HepG2 (cell line): Measurements from ENCODE around the gene ARFGAP1. TPM values are rescaled to one million over a fixed set of nuclear protein-coding genes. Genes with fewer than 3 reads are reported as not detected.

Experiments used
- CBX1 ChIP-seq: IDR thresholded peaks from one replicate; pipeline ENCODE4 v1.6.1; 2016; ENCODE audit warnings: antibody characterized with exemption, low read depth
- CEBPG ChIP-seq: IDR thresholded peaks from 2 replicates; pipeline ENCODE4 v1.6.1; 2016
- CENPT ChIP-seq: sonication (generic); formaldehyde crosslinking; IDR thresholded peaks from 2 replicates; pipeline ENCODE4 v1.8.0; 2022; ENCODE audit warnings: low read depth, mild to moderate bottlenecking, moderate library complexity, missing genetic modification reagents
- ETV6 ChIP-seq: sonication (generic); formaldehyde crosslinking; conservative IDR thresholded peaks from 2 replicates; pipeline ENCODE4 v1.4.0; 2020; ENCODE audit warnings: missing genetic modification reagents
- HNRNPK ChIP-seq: fragments of 200-400 bp; formaldehyde crosslinking; IDR thresholded peaks from 2 replicates; pipeline ENCODE4 v1.6.1; 2018; ENCODE audit warnings: low read length, low read depth, moderate library complexity, mild to moderate bottlenecking; ENCODE audit not compliant: poor library complexity, severe bottlenecking
- KAT7 ChIP-seq: IDR thresholded peaks from 2 replicates; pipeline ENCODE4 v1.6.1; 2018; ENCODE audit warnings: borderline replicate concordance, missing compliant biosample characterization
- KLF11 ChIP-seq: IDR thresholded peaks from 2 replicates; pipeline ENCODE4 v1.6.1; 2016; ENCODE audit warnings: missing compliant biosample characterization
- MEIS1 ChIP-seq: sonication (generic); formaldehyde crosslinking; IDR thresholded peaks from 2 replicates; pipeline ENCODE4 v1.9.0; 2021; ENCODE audit warnings: mild to moderate bottlenecking, missing genetic modification reagents, moderate library complexity, borderline replicate concordance
- NR2F1 ChIP-seq, 2 experiments: fragments of 450-650 bp in 1 of 2; formaldehyde crosslinking in 1 of 2; IDR thresholded peaks; 2 replicates each; pipeline versions ENCODE4 v1.5.0 to v1.6.1; 2016 to 2020; ENCODE audit warnings: mild to moderate bottlenecking in 1 of 2, missing compliant biosample characterization in 1 of 2, missing genetic modification reagents in 1 of 2, moderate library complexity in 1 of 2
- PITX1 ChIP-seq: sonication (generic); formaldehyde crosslinking; IDR thresholded peaks from 2 replicates; pipeline ENCODE4 v1.5.1; 2020; ENCODE audit warnings: mild to moderate bottlenecking, missing genetic modification reagents
- SMAD3 ChIP-seq: sonication (generic); formaldehyde crosslinking; IDR thresholded peaks from 2 replicates; pipeline ENCODE4 v1.4.0; 2020; ENCODE audit warnings: missing genetic modification reagents
- TAF1 ChIP-seq: sonication (generic); formaldehyde crosslinking; IDR thresholded peaks from 2 replicates; pipeline ENCODE4 v1.4.0; 2020; ENCODE audit warnings: missing genetic modification reagents
- ZNF605 ChIP-seq: sonication (generic); formaldehyde crosslinking; IDR thresholded peaks from 2 replicates; pipeline ENCODE4 v1.8.0; 2022; ENCODE audit warnings: mild to moderate bottlenecking, missing genetic modification reagents
- ZNF747 ChIP-seq: sonication (generic); formaldehyde crosslinking; IDR thresholded peaks from 2 replicates; pipeline ENCODE4 v1.8.1; 2023; ENCODE audit warnings: missing genetic modification reagents, mild to moderate bottlenecking, borderline replicate concordance
- ZZZ3 ChIP-seq: sonication (generic); formaldehyde crosslinking; IDR thresholded peaks from 2 replicates; pipeline ENCODE4 v1.4.0; 2020; ENCODE audit warnings: missing genetic modification reagents, mild to moderate bottlenecking, borderline replicate concordance
- polyA plus RNA-seq, 8 experiments: library from polyadenylated mRNA; depleted of rRNA in 3 of 8; stranded (reverse) in 7 of 8; unstranded in 1 of 8; fragments of >200 nt; fragmentation: Illumina TruSeq in 4 of 8; extraction: Trizol in 4 of 8; gene quantifications; 2 replicates each; pipeline versions ENCODE4 v1.2.1 to v1.2.3, GENCODE V29; 2011 to 2016; ENCODE audit warnings: low read depth in 4 of 8, missing spikeins in 1 of 8, mixed read lengths in 1 of 8; ENCODE audit not compliant: insufficient read depth in 1 of 8
- total RNA-seq, 5 experiments: library from RNA; depleted of rRNA; stranded (reverse); fragments of >200 nt; fragmentation: Illumina TruSeq; extraction: Trizol; gene quantifications; 2 replicates each; pipeline ENCODE4 v1.2.3, GENCODE V29; 2016; ENCODE audit warnings: low read depth in 1 of 5
- TF ChIP-seq, protein P1 (sequence below): sonication (generic); formaldehyde crosslinking; IDR thresholded peaks from 2 replicates; pipeline ENCODE4 v1.5.0; 2020; ENCODE audit warnings: missing genetic modification reagents, mild to moderate bottlenecking, borderline replicate concordance
- TF ChIP-seq, protein P2 (sequence below): sonication (generic); formaldehyde crosslinking; IDR thresholded peaks from 2 replicates; pipeline ENCODE4 v1.4.0; 2020; ENCODE audit warnings: missing genetic modification reagents, borderline replicate concordance
- TF ChIP-seq, protein P3 (sequence below): sonication (generic); formaldehyde crosslinking; IDR thresholded peaks from 2 replicates; pipeline ENCODE4 v1.4.0; 2020; ENCODE audit warnings: low read depth, mild to moderate bottlenecking, missing genetic modification reagents

The ARFGAP1 gene
- total and polyA plus RNA-seq, 2 of the 13 experiments (the other 11 are each of a cell fraction or from before 2014, with no cell fraction given) = 132 TPM

DNA sequence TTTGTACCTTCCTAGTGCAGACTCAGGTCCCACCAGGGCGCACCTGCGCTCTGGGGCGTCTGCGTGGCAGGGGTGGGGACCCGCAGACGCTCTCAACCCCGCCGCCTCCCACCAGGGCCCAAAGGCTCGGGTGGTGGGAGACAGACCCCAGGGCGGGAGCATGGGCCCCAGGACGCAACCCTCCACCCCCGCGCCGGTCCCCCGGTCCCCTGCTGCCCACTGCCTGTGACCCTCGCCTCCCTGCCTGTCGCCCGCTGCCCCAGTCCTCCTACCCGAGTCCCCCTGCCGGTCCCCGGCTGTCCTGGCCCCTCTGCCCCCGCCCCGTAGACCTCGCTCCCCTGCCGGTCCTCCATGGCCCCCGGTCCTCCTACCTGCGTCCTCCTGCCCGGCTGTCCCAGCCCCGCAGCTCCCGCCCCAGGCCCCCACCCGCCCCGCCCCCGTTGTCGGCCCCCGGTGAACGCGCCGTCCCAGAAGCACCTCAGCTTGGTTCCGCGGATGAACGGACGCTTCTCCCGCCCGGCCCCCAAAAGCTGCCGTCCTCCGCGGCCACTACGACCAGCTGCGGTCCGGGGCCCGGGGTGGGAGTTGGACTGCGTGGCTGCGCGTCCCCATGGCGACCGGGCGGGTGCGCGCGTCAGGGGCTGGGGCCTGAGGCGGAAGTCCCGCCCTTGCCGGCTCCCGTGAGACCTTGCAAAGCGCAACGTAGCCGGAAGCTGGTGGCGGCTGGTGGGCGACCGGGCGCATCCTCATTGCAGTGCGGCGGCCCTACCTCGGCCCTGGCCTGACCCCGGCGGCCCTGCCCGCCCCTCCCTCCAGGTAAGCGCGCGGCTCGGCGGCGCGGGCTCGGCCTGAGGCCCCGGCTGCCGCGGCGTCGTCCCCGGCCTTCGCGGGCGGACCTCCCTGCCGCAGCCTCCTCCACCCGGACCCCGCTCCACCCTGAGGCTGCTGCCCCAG, at the start of gene ARFGAP1 (continued):
- TF ChIP-seq, protein P1, sequence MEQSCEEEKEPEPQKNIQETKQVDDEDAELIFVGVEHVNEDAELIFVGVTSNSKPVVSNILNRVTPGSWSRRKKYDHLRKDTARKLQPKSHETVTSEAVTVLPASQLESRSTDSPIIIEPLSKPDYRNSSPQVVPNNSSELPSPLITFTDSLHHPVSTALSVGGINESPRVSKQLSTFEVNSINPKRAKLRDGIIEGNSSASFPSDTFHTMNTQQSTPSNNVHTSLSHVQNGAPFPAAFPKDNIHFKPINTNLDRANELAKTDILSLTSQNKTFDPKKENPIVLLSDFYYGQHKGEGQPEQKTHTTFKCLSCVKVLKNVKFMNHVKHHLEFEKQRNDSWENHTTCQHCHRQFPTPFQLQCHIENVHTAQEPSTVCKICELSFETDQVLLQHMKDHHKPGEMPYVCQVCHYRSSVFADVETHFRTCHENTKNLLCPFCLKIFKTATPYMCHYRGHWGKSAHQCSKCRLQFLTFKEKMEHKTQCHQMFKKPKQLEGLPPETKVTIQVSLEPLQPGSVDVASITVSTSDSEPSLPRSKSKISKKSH (CRISPR knock-in tag) = no peak; the same call in none of the 2 replicates
- TF ChIP-seq NR2F1 (CRISPR knock-in tag; IDR thresholded peaks at IDR 0.05) = peak in 1 of 2 experiments; percentile 49; a peak in 1 of 4 replicates
- TF ChIP-seq TAF1 (CRISPR knock-in tag) = peak; percentile 85
- 0 out of 2 replicates have a peak, but pooled peaks have one; percentile 43 for TF ChIP-seq PITX1 (CRISPR knock-in tag)
- no peak for TF ChIP-seq ZNF747 (CRISPR knock-in tag)
- TF ChIP-seq, protein P2, sequence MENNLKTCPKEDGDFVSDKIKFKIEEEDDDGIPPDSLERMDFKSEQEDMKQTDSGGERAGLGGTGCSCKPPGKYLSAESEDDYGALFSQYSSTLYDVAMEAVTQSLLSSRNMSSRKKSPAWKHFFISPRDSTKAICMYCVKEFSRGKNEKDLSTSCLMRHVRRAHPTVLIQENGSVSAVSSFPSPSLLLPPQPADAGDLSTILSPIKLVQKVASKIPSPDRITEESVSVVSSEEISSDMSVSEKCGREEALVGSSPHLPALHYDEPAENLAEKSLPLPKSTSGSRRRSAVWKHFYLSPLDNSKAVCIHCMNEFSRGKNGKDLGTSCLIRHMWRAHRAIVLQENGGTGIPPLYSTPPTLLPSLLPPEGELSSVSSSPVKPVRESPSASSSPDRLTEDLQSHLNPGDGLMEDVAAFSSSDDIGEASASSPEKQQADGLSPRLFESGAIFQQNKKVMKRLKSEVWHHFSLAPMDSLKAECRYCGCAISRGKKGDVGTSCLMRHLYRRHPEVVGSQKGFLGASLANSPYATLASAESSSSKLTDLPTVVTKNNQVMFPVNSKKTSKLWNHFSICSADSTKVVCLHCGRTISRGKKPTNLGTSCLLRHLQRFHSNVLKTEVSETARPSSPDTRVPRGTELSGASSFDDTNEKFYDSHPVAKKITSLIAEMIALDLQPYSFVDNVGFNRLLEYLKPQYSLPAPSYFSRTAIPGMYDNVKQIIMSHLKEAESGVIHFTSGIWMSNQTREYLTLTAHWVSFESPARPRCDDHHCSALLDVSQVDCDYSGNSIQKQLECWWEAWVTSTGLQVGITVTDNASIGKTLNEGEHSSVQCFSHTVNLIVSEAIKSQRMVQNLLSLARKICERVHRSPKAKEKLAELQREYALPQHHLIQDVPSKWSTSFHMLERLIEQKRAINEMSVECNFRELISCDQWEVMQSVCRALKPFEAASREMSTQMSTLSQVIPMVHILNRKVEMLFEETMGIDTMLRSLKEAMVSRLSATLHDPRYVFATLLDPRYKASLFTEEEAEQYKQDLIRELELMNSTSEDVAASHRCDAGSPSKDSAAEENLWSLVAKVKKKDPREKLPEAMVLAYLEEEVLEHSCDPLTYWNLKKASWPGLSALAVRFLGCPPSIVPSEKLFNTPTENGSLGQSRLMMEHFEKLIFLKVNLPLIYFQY (CRISPR knock-in tag) = peak; percentile 55; the same call in 1 of the 2 replicates
- peak; percentile 90; the same call in 1 of the 2 replicates for TF ChIP-seq ZZZ3 (CRISPR knock-in tag)
- peak; percentile 64 for TF ChIP-seq CBX1
- TF ChIP-seq SMAD3 (CRISPR knock-in tag) = peak; percentile 61; the same call in 1 of the 2 replicates
- TF ChIP-seq ZNF605 (CRISPR knock-in tag) = peak; percentile 73
- peak; percentile 68; the same call in 1 of the 2 replicates for TF ChIP-seq KAT7 (CRISPR knock-in tag)
- TF ChIP-seq ETV6 = peak; percentile 87; the same call in 1 of the 2 replicates
- peak; percentile 34; the same call in 1 of the 2 replicates for TF ChIP-seq MEIS1 (CRISPR knock-in tag)
- TF ChIP-seq, protein P3, sequence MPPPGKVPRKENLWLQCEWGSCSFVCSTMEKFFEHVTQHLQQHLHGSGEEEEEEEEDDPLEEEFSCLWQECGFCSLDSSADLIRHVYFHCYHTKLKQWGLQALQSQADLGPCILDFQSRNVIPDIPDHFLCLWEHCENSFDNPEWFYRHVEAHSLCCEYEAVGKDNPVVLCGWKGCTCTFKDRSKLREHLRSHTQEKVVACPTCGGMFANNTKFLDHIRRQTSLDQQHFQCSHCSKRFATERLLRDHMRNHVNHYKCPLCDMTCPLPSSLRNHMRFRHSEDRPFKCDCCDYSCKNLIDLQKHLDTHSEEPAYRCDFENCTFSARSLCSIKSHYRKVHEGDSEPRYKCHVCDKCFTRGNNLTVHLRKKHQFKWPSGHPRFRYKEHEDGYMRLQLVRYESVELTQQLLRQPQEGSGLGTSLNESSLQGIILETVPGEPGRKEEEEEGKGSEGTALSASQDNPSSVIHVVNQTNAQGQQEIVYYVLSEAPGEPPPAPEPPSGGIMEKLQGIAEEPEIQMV = 0 out of 2 replicates have a peak, but pooled peaks have one; percentile 7
- TF ChIP-seq CENPT (CRISPR knock-in tag) = peak; percentile 83
- TF ChIP-seq CEBPG (CRISPR knock-in tag) = peak; percentile 46; the same call in 1 of the 2 replicates
- TF ChIP-seq KLF11 (CRISPR knock-in tag) = peak; percentile 31; the same call in 1 of the 2 replicates
- TF ChIP-seq HNRNPK = no peak
